Measurements from ENCODE around the gene WARS2. TPM values are rescaled to one million over a fixed set of nuclear protein-coding genes. Genes with fewer than 3 reads are reported as not detected.
A peak's percentile ranks its signal among the peaks of the same experiment; 100 is the strongest.
"Not testable (repeated sequence)": the region's sequence is repeated elsewhere in the genome, so short reads cannot be mapped to it uniquely, and the experiment has no call there.

The WARS2 gene
- 5.8 TPM for total RNA-seq
- long read RNA-seq, partial matches to known transcripts, result 0 of 4 reads
- long read RNA-seq, other reads (novel, unspliced or antisense), result 0 of 4 reads

DNA sequence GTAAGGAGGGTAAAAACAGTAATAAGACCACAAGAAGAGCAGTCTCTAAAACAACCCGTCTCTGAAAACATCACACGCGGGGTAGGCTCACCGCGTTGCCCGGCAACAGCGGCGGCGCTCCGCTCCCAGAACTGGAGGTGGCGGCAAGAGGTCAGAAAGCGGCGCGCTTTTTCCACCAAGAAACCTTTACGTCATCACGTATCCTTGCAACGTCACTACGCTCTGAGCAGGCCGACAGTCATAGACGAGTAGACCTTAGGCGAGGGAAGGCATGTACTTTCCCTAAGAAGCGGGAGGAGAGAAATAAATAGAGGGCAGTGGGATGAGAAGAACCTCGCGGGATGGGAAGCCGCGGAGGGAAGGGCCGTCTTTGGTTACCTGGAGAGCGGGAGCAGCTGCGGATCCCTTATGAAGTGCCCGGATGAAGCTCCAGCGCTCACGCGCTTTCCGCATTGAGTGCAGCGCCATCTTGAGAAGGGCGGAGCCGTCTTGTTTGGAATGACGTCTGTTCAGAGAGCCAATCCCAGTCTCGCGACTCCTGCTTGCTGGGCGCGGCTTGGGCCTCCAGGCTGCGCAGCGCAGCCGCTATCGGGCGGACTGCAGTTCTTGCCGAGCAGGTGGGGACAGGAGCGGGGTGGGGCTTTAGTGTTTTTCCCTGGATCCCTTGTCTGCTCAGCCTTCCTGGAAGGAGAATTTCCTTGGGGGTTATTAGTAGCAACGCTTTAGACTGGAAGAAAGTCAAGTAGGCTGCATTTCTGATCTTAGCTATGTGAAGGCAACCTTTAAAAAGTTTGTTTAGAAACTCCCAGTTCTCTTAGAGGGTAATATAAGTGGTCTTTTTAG, at the start of gene WARS2:
Gene WARS2 (minus strand): TSS at position 477 of the 843 bp plus-strand sequence. CDS start 9 bp downstream, at position 468.
- DNase-seq (ENCODE audit: missing footprints) (peak; percentile 95), ATAC-seq (peak; percentile 99)
- intact Hi-C loops (cut with DNase I), result no loop called here

DNA sequence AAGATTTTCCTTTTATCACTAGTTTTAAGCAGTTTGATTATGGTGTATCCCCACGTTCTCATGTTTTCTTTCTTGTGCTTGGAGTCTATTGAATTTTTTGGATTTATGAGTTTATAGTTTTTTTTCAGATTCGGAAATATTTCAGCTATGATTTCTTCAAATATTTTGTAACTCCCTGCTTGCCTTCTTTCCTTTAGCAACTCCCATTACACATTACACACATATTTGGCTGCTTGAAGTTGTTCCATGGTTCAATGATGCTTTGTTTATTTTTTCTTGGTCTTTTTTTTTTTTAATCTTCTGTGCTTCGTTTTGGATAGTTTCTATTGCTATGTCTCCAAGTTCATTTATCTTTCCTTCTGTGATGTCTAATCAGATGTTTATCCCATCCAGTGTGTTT, 48.5 kb upstream of the WARS2 start:
- intact Hi-C loops (cut with DNase I), result no loop called here
- no peak for ATAC-seq
- no peak for DNase-seq (ENCODE audit: missing footprints)

DNA sequence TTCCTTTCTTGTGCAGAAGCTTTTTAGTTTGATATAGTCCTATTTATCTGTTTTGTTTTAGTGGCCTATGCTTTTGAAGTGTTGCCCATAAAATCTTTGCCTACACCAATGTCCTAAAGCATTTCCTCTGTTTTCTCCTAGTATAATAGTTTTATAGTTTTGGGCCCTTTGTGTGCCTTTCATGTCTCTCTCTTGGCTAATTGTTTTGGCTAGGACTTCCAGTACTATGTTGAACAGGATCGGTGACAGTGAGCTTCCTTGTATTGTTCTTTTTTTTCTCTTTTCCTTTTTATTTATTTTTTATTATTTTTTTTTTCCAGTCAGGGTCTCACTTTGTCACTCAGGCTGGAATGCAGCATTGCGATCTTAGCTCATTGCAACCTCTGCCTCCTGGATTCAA, 47.0 kb upstream of the WARS2 start:
- intact Hi-C loops (cut with DNase I), result no loop called here
- ATAC-seq, result no peak
- DNase-seq (ENCODE audit: missing footprints), result no peak

DNA sequence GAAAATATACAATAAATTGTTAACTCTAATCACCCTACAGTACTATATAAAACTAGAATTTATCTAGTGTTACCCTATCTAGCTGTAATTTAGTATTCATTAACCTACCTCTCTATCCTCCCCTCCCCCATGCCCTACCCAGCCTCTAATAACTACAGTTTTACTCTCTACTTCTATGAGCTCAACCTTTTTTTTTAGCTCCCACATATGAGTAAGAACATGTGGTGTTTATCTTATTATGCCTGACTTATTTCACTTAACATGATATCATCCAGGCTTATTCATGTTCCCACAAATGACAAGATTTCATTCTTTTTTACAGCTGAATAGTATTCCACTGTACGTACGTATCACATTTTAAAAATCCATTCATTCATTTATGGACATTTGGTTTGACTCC, 46.0 kb upstream of the WARS2 start:
- ATAC-seq (no peak), DNase-seq (ENCODE audit: missing footprints) (no peak)
- intact Hi-C loops (cut with DNase I), result no loop called here

DNA sequence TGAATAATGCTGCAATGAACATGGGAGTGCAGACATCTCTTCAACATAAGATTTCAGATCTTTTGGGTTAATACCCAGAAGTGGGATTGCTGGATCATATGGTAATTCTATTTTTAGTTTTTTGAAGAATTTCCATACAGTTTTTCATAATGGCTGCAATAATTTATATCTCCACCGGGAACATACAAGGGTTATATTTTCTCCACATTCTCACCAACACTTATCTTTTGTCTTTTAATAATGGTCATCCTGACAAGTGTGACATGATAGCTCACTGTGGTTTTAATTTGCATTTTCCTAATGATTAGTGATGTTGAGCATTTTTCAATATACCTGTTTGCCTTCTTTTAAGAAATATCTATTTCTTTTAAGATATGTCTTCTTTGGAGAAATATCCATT, 44.5 kb upstream of the WARS2 start:
- DNase-seq (ENCODE audit: missing footprints), result no peak
- intact Hi-C loops (cut with DNase I), result no loop called here
- no peak for ATAC-seq

DNA sequence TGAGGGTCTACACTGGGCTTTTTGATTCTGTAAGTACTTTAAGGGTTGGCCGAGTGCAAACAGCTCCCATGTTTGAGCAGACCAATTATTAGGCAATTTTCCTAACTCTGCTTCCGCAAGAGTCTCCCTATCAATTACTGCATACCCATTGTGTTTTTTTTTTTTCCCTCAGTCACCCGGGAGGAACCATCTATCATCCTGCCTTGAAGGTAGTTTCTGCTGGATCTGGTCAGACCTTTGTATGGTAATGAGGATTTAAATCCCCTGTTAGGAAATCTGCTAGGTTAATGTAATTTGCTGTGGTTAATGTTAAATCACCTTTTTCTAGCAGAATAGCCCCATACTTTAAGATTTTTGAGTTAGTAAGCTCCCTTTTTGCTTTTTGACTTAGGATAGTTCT, 40.8 kb upstream of the WARS2 start:
- intact Hi-C loops (cut with DNase I), result no loop called here
- ATAC-seq, result no peak
- DNase-seq (ENCODE audit: missing footprints), result no peak

DNA sequence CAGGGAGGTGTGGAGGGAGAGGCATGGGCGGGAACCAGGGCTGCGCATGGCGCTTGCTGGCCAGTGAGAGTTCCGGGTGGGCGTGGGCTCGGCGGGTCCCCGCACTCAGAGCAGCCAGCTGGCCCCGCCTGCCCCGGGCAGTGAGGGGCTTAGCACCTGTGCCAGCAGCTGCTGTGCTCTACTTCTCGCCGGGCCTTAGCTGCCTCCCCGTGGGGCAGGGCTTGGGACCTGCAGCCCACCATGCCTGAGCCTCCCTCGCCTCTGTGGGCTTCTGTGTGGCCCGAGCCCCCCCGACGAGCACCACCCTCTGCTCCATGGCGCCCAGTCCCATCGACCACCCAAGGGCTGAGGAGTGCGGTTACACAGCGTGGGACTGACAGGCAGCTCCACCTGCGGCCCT, 38.6 kb upstream of the WARS2 start:
- DNase-seq (ENCODE audit: missing footprints), result no peak
- intact Hi-C loops (cut with DNase I), result no loop called here
- ATAC-seq, result no peak

DNA sequence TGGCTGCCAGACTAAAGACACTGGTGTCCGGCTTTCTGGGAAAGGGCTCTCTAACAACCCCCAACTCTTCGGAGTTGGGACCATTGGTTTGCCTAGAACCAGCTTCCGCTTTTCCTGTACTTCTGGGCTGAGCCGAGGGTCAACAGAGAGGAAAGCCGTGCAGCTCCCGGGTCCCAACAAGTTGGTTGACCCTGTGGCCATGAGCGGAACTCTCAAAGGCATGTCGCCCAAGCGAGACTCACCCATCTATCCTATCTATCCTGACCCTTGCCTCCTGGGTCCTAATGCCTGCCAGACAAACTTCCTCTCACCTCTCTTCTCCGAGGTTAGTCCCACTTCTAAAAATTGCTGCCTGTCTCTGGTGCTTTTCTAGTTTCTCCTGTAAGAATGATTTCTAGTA, 32.5 kb upstream of the WARS2 start:
- ATAC-seq; DNase-seq (ENCODE audit: missing footprints); intact Hi-C loops (cut with DNase I): not testable (repeated sequence)

DNA sequence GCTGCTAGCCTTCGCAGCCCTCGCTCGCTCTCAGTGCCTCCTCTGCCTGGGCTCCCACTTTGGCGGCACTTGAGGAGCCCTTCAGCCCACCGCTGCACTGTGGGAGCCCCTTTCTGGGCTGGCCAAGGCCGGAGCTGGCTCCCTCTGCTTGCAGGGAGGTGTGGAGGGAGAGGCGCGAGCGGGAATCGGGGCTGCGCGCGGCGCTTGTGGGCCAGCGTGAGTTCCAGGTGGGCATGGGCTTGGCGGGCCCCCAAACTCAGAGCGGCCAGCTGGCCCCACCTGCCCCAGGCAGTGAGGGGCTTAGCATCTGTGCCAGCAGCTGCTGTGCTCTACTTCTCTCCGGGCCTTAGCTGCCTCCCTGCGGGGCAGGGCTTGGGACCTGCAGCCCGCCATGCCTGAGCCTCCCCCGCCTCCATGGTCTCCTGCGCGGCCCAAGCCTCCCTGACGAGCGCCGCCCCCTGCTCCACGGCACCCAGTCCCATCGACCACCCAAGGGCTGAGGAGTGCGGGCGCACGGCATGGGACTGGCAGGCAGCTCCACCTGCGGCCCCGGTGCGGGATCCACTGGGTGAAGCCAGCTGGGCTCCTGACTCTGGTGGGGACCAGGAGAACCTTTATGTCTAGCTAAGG, 31.0 kb upstream of the WARS2 start:
- DNase-seq (ENCODE audit: missing footprints); ATAC-seq; intact Hi-C loops (cut with DNase I): not testable (repeated sequence)

DNA sequence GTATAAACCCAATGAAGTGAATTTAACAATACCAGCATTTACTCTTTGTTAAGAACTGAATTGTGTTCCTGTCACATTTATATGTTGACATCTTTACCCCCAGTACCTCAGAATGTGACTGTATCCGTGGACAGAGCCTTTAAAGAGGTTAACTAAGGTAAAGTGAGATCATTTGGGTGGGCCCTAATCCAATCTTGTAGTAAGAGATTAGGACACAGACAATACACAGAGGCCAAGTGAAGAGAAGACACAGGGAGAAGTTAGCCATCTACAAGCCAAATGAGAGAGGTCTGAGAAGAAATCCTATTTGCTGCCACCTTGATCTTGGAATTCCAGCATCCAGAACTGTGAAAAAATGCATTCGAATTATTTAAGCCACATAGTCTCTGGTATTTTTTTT, 22.9 kb upstream of the WARS2 start:
- intact Hi-C loops (cut with DNase I), result no loop called here
- ATAC-seq (no peak), DNase-seq (ENCODE audit: missing footprints) (no peak)

DNA sequence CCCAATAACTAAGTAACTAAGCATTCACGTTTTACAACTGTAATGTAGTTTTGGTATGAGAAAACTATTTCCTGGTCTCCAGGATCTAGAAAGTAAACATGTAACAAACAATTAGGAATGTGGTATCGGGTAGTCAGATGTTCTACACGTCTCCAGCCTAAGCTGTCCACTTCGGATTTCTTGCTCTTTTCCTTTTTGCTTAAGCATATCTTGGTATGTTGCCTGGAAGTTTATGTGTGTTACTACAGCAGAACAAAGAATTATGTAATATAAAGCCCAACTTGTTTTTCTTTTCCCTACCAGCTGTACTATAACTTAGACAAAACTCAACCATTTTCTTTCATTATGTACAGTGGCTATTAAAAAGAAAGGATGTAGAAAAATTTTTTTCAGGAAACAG, 20.4 kb upstream of the WARS2 start:
- intact Hi-C loops (cut with DNase I), result no loop called here
- DNase-seq (ENCODE audit: missing footprints), result no peak
- no peak for ATAC-seq

DNA sequence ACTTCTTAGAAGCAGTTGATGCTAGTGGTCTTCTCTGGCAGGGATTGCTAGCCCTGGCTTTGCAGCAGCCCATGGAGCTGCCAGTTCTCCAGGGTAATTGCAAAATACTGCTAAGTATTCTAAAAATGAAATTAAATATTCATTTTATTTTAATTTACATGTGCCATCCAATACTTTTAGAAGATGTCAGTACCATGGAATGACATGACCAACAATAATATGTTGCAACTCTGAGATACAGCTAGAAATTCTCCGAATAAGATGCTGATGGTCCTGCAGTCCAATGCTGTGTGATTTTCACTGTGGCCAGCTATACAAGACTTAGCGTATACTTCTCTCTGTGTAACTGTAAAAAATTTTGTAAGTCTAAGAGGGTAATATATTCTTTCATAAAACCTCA, 20.0 kb upstream of the WARS2 start:
- no peak for DNase-seq (ENCODE audit: missing footprints)
- no peak for ATAC-seq
- intact Hi-C loops (cut with DNase I), result no loop called here

DNA sequence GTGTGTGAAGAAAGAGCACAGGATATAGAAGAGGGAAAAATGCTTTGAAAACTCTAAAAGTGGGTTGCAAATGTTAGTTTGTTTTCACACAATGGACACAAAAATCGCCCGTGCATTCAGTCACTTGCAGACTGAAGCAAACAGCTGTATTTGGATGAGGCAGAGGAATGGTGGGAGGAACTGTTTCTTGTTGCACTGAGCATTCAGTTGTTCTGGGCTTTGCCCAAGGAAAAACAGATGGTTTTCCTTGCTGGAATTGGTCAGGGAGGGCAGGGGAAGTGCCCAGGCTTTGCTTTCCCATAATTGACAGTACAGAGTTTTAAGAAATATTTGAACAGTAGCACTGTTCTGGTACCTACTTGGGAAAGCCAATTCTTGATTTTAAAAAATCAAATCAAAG, 19.5 kb upstream of the WARS2 start:
- ATAC-seq, result no peak
- DNase-seq (ENCODE audit: missing footprints), result no peak
- intact Hi-C loops (cut with DNase I), result no loop called here

DNA sequence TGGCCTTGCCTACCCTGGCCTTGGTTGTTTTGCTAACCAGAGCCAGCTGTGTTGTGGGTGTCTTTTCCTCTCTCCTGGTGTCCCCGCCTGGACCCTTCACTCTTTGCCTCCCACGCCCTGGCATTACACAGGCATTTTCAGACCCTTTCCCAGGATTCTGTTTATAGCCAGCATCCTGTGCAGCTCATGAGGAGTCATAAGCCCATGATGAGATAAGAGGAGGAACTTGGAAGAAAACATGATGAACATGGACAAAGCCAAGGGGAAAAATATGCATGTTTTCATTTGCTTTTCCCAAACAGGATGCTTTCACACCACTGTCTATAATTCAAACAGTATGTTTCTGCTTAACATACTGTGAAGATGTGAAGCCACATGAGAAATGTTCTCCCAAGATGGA, 18.7 kb upstream of the WARS2 start:
- intact Hi-C loops (cut with DNase I), result no loop called here
- DNase-seq (ENCODE audit: missing footprints) (no peak), ATAC-seq (no peak)

DNA sequence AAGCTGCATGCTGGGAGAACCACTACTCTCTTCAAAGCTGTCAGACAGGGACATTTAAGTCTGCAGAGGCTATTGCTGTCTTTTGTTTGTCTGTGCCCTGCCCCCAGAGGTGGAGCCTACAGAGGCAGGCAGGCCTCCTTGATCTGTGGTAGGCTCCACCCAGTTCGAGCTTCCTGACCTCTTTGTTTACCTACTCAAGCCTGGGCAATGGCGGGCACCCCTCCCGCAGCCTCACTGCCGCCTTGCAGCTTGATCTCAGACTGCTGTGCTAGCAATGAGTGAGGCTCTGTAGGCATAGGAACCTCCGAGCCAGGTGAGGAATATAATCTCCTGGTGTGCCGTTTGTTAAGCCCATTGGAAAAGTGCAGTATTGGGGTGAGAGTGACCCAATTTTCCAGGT, 16.3 kb upstream of the WARS2 start:
- DNase-seq (ENCODE audit: missing footprints); intact Hi-C loops (cut with DNase I); ATAC-seq: not testable (repeated sequence)

DNA sequence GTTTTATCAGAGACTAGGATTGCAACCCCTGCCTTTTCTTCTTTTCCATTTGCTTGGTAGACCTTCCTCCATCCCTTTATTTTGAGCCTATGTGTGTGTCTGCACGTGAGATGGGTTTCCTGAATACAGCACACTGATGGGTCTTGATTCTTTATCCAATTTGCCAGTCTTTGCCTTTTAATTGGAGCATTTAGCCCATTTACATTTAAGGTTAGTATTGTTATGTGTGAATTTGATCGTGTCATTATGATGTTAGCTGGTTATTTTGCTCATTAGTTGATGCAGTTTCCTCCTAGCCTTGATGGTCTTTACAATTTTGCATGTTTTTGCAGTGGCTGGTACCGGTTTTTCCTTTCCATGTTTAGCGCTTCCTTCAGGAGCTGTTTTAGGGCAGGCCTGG, 14.6 kb upstream of the WARS2 start:
- intact Hi-C loops (cut with DNase I); DNase-seq (ENCODE audit: missing footprints); ATAC-seq: not testable (repeated sequence)

DNA sequence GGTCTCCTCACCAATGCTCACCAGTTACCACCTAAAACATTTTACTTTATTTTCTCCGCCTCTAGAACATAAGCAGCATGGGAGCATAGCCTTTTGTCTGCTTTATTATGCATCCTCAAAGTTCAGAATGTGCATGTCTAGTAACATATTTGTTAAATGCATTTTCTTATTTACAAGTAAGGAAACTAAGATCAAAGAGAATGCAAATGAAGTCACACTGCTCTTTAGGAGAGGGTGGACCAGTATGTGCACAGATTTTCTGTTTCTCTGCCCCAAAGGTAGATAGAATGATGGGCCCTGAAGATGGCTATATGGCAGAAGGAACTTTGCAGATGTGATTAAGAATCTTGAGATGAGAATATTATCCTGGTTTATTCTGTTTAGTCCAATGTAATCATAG, 9.7 kb upstream of the WARS2 start:
- ATAC-seq, result no peak
- DNase-seq (ENCODE audit: missing footprints), result no peak
- intact Hi-C loops (cut with DNase I), result no loop called here

DNA sequence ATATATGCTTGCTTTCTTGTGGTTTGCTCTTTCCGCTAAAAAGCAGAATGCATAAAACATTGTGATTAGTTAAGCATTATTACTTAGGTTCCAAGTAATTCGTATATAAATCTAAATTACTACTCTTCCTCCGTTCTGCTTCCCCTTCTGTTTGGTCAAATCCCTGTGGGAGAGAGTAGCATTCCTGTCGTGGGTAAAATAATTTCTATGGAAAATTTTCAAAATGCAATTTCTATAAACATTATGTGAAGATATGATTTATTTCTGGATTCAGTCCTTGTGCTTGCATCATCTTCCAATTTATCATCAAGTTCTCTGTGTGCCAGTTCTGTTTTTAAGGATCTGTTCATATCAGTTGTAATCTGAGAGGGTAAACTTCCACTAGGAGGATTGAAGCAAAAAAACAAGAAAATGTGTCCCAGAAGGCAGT, 7.2 kb upstream of the WARS2 start:
- no peak for ATAC-seq
- intact Hi-C loops (cut with DNase I), result no loop called here
- no peak for DNase-seq (ENCODE audit: missing footprints)

DNA sequence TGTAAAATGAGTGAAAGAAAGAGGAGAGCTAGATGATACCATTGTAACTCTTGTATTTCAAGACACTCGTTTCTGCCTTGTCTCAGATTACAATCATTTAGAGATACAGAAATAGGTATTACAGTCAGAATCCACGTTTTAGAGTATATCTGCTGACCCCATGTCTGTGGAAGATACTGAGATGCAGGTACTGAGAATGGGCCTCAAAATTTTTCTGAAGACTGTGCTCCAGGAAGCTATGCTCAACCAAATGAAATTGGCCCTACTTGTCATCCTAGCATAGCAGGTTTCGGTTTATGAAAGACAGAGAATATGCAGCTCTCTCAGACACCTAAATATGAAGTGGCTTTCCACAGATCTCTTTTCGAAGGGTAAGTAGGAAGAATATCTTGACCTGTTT, 6.0 kb upstream of the WARS2 start:
- ATAC-seq (no peak), DNase-seq (ENCODE audit: missing footprints) (no peak)
- intact Hi-C loops (cut with DNase I), result no loop called here

DNA sequence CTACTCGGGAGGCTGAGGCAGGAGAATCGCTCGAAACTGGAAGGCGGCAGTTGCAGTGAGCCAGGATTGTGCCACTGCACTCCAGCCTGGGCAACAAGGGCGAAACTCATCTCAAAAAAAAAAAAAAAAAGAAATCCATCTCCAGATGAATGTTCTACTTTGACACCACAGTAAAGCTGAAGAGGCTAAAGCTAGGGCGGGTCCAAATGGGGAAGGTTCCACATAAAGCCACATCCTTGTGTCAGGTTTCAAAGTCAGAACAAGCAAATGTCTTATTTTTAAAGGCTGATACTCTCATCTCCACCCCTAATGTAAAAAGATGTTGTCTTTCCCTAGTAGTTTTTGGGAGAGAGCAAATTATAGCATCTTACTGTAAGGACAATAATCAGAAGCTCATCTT, 4.4 kb upstream of the WARS2 start:
- intact Hi-C loops (cut with DNase I), result no loop called here
- no peak for DNase-seq (ENCODE audit: missing footprints)
- no peak for ATAC-seq

All from Right ventricle myocardium inferior (tissue), 1 donor.